HT-29 (cell line): ENCODE data around the gene ATG9B. TPM values are rescaled to one million over a fixed set of nuclear protein-coding genes. Genes with fewer than 3 reads are reported as not detected.
"Not testable (repeated sequence)": the region's sequence is repeated elsewhere in the genome, so short reads cannot be mapped to it uniquely, and the experiment has no call there.

Experiments used
- DNase-seq: peaks from one replicate; pipeline ENCODE4 v3.0.0-alpha.2; 2015; ENCODE audit warnings: low spot score
- total RNA-seq: library from RNA; depleted of rRNA; stranded (reverse); fragments of >200 nt; shearing (Covaris generic); gene quantifications from 2 replicates; pipeline ENCODE4 v1.2.3, GENCODE V29; 2014

Gene ATG9B
- total RNA-seq, 1 experiment from 2014 or later: 1.0 TPM

DNA sequence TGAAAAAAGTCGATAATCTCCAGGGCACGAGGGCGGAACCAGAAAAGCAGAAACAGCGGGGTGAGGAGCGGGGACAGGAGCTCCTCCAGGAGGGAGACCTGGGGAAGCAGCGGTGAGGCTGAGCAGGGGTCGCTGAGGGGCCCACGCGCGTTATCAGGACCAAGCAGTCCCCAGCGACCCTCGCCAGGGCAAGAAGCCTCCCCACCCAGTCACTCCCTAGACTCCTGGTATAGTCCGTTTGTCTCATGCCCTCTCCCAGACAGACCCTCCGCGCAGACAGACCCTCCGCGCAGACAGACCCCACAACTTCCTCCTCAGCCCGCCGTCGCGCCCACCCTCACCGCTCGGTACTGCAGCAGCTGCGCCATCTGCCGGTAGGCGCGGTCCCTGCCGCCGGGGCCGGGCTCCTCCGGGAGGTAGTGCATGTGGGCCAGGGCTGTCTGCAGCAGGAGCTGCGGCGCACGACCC lies 6.3 kb downstream of the ATG9B start:
- peak; percentile 63 for DNase-seq

DNA sequence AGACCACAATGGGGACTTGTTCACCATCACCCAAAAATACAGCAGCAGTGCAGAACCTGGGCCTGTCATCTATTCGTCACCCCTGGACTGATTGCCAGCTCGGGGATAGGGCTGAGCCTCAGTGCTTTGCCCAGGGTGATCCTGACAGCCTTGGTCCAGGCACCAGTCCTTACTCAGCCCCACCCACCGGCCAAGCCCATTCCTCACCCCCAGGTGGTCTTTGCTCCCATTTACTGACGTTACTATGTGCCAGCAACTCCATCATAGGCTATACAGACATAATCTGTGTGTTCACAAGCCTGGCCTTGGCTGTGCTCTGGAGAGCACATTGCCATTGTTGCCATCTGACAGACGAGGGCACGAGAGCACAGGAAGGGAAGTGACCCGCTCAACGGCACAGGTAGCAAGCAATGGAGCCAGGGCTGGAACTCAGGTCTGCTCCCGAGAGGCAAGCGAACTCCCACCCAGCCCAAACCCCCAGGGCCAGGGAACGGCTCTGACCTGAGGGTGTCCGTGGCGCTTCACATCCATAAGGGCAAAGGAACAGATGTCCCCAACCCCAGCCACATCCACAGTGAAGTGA lies 6.8 kb downstream of the ATG9B start:
- DNase-seq: peak; percentile 48

DNA sequence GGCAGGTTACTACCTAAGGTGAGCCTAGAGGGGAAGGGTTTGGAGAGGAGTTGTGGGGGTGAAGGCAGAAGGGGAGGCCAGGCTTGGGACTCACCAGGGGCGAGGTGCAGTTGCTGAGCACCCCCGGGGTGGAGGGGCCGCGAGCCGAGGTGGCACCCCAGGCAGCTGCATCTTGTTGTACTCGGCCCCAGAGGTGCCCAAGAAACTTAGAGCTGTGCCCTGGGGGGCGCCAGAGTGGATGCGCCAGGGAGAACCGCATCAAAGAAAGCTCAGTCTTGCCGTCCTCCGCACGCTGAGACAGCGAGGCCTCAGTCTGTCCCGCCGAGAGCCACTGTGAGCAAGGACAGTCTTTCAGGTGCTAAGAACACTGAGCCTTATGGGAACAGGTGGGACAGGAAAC lies 7.4 kb downstream of the ATG9B start:
- DNase-seq: no peak

DNA sequence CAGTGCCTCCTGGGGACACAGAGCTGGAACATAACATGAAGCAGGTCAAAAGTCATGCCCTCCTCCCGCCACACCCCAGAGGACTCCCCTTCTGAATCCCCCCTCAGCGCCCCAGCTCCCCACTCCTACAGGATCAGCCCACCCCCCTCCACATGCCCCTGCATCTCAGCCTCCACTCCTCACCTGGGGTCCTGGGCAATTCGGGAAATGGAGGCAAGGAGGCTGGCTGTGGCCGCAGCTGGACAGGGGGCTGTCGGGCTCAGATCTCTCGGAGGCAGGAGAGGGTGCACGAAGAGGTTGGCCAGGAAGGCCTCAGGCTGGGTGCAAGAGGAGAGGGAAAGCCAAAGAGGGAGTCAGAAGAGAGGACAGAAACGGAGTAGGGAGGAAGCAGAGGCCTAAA lies 7.8 kb downstream of the ATG9B start:
- DNase-seq: no peak

DNA sequence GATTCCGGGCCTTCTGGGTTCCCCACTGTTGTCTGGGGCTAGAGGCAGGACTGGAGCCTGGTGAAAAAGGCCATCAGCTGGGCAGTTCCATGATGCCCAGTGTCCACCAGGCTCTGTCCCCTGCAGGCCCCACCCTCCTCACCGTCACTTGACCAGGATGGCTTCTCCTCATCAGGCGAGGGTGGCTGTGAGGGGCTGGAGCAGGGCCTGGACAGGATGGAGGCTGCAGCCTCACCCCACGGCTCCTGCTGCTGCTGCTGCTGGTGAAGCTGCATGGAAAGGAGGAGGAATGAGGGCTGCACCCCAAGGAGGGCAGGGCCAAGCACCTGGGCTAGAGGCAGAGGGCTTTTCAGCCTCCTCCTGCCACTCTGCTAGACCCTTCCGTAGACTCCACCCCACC lies 8.3 kb downstream of the ATG9B start:
- DNase-seq: peak; percentile 2

DNA sequence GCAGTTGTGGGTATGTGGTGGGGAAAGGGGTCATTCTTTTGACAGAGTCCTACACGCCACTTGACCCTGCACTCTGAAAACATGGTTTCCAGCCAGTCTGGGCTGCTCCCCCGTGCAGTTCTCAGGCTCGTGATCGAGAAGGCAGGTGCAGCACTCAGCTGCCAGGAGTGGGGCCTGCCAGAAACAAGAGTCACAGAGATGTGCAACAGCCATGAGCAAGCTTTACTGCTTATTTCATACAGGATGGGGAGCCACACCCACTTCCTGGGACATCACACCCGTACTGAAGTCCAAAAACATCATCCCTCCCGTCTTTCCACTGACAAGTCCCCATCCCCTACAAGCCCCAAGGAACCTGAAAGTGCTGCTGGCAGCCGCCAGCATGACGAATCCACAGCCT lies 9.3 kb downstream of the ATG9B start:
- DNase-seq: no peak

DNA sequence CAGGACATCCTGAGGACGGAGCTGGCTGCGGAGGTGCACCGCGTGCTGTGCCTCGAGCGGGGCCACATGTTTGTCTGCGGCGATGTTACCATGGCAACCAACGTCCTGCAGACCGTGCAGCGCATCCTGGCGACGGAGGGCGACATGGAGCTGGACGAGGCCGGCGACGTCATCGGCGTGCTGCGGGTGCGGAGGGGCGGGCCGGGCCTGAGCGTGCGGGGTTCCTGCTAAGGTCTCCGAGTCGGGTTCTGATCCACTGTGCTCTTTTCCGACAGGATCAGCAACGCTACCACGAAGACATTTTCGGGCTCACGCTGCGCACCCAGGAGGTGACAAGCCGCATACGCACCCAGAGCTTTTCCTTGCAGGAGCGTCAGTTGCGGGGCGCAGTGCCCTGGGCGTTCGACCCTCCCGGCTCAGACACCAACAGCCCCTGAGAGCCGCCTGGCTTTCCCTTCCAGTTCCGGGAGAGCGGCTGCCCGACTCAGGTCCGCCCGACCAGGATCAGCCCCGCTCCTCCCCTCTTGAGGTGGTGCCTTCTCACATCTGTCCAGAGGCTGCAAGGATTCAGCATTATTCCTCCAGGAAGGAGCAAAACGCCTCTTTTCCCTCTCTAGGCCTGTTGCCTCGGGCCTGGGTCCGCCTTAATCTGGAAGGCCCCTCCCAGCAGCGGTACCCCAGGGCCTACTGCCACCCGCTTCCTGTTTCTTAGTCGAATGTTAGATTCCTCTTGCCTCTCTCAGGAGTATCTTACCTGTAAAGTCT lies 10.4 kb downstream of the ATG9B start:
- DNase-seq: no peak

DNA sequence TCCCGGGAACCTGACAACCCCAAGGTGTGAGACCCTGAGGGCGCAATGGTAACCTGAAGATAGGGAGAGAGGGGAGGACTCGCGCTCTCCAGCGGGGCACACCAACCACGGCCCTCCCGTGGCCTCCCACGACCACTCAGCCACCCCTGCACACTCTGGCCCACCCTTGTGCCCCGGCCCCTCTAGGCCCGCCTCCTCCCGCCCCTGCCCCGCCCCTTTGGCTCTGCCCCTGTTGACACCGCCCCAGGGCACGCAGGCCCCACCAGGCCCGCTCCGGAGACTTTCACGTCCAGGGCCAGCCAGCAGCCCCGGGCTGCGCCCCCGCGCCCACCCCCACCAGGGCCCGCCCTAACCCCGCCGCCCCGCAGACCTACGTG lies 10.9 kb downstream of the ATG9B start:
- no peak for DNase-seq

DNA sequence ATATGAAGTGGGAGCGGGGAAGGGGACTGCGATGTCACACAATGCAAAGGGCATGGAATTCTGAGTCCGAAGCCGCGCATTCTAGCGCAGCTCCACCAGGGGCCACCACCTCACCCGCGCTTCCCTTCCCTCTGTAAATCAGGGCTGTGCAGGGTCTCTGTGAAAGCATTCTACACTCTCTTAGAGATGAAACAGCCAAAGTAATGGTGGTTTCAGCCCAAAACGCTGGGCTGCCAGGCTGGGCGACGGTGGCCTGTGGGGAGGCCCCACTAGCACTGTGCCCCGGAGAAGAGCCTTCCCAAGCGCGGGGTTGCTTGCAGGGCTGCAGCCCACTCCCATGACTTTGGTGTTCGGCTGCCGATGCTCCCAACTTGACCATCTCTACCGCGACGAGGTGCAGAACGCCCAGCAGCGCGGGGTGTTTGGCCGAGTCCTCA lies 11.4 kb downstream of the ATG9B start:
- peak; percentile 42 for DNase-seq

DNA sequence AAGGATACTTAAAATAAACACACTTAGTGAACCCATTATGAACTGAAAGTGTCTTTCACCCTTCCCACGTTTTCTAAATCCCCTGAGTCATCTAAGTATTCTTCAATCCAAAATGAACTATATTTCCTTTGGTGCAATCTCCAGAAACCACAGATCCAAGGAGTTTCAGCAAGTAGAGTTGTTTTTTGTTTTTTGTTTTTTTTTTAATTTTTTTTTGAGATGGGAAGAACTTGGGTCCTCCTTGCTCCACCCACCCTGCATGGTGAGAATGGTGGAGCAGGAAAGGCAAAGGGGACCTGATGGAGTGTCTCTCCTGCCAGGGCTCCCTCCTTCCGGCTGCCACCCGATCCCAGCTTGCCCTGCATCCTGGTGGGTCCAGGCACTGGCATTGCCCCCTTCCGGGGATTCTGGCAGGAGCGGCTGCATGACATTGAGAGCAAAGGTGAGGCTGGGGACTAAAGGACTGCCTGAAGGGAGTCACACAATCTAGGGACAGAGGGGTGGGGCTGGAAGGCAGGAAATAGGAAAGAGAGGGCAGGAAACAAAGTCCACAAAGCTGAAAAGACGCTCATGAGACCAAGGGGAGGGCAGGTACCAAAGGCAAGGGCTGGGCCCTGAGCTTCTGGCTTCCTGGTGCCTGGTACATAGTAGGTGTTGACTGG lies 12.1 kb downstream of the ATG9B start:
- DNase-seq: peak; percentile 80

DNA sequence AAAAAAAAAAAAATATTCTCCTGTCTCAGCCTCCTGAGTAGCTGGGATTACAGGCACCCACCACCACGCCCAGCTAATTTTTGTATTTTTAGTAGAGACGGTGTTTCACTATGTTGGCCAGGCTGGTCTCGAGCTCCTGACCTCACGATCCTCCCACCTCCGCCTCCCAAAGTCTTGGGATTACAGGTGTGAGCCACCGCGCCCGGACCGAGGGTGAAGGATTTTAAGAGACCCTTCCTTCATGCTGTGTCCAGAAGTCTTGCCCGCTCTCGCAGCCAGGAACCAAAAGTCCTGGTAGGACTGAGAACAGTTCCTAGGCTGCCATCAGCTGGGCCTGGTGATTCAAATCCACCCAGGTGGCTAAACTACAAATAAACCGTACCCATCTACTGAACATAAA lies 12.7 kb downstream of the ATG9B start:
- DNase-seq: not testable (repeated sequence)

DNA sequence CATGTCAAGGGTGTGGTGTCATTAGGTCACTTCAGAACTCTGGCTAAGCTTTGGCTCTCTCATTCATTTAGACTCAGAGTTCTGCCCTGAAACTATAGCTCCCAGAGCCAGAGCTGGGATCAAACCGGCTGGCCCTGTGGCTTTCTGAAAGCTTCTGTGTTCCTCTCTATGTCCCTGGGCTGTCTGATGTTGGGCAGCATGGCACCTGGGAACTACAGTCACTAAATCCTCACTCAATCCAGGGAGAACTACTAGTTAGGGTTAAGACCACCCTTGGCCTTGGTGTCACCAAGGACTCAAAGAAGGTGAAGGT lies 13.2 kb downstream of the ATG9B start:
- DNase-seq: no peak

DNA sequence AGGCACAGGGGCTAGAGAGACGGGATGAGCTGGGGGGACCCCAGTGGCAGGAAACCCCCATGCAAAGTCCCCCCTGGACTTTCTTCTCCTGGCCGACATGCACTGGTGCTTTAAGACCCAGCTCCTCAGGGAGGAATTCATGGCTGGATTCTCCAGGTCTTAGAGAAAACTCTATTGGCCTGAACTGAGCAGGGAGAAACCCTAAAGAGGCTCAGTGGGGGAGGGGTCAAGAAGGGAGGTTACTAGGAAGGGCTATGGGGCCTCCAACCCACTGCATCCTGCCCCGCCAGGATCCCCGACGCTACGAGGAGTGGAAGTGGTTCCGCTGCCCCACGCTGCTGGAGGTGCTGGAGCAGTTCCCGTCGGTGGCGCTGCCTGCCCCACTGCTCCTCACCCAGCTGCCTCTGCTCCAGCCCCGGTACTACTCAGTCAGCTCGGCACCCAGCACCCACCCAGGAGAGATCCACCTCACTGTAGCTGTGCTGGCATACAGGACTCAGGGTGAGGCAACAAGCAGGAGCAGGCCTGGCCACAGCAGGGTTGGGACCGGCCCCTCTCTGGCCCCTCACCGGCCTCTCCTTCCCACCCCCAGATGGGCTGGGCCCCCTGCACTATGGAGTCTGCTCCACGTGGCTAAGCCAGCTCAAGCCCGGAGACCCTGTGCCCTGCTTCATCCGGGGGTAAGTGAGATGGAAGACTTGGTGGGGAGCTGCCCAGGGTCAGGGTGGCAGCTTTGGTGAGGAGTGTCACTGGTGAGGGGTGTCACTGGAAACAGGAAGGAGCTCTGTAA lies 13.8 kb downstream of the ATG9B start:
- DNase-seq: peak; percentile 36

DNA sequence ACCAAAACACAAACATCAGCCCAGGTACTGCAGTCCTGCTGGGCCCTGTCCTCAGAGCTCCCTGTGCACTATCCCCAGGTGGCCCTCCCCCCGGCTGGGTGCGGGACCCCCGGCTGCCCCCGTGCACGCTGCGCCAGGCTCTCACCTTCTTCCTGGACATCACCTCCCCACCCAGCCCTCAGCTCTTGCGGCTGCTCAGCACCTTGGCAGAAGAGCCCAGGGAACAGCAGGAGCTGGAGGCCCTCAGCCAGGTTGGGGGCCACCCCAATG lies 14.3 kb downstream of the ATG9B start:
- DNase-seq: no peak

DNA sequence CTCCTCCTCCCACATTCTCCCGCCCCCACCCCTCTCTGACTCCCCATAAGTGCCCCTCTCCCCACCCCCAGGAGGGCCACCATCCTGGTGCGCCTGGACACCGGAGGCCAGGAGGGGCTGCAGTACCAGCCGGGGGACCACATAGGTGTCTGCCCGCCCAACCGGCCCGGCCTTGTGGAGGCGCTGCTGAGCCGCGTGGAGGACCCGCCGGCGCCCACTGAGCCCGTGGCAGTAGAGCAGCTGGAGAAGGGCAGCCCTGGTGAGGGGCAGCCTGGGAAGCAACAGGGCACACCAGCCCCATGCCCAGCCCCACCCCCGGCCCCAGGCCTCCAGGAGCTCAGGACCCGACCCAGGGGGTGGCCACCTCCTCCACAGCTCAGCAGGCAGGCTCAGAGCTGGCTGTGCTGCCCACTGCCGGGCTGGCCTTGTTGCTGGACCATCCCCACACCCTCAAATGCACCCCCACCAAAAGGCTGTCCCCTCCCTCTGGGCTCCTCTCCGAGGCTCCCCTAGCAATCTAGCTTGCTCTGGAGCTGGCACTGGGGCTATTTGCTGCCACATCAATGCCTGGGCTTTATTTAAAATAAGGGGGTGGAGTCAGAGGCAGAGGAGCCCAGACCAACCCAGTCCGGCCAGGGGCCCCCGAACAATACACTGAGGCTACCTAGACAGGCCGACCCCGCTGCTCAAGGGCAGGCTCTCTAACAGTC lies 14.8 kb downstream of the ATG9B start:
- peak; percentile 2 for DNase-seq

DNA sequence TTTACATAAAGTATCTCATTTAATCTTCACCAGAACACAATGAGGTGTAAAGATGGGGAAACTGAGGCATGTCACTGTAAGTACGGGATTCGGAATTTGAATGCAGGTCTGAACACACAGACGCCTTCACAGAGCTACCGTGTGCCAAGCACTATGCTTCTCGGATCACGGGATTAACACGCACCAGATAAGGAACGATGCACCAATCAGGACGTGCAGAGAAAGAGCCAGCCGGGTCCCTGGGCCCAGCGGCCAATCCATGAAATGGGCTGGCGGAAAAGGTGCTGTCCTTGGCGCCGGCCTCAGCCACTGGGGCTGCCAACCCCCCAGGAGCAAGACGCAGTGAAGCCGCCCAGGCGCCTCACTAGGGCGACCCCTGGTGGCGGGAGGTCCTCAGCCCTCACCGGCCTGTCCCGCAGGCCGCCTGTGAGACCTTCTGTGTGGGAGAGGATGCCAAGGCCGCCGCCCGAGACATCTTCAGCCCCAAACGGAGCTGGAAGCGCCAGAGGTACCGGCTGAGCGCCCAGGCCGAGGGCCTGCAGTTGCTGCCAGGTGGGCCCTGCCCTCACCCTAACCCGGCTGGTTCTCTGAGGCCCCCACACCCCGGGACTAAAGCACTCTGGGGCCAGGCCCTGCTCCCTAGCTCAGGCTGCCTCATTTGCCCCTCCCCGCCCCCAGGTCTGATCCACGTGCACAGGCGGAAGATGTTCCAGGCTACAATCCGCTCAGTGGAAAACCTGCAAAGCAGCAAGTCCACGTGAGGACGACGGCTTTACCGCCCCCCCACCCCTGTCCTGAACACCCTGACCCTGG lies 15.6 kb downstream of the ATG9B start:
- DNase-seq: peak; percentile 93

DNA sequence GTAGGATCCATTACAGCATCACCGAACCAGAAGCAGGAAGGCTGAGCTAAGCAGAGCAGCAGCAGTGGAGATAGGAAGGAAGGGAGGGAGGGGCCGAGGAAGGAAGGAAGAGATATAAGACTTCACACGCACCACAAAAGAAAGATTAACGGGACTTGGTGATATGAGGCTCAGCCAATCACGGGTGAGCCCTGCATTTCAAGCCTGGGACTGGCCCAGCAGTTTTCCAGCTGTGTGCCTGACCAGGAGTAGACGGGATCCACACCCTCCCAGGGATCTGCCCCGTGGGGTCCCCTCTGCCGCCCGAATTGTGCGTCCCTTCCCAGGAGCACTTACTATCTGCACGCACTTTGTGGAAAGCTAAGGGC lies 16.2 kb downstream of the ATG9B start:
- no peak for DNase-seq

DNA sequence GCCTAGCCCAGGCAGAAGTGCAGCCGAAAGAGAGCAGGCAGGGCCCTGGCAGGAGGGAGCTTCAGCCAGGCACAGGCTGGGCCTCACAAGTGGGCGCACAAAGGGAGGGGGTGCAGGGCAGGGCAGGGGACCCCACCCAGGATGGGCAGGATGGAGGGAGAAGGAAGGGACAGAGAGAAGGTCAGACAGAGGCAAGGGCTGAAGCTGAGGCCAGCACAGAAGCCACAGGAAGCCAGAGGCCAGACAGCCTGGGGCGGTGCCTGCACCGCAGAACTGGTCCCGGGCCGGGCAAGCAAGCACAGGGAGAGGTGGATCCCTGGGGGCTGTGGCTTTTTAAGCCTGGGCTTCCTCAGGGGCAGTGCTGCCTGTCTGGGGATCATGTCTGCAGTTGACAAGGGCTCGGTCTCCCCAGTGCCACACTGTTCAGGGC lies 16.8 kb downstream of the ATG9B start:
- DNase-seq: no peak

DNA sequence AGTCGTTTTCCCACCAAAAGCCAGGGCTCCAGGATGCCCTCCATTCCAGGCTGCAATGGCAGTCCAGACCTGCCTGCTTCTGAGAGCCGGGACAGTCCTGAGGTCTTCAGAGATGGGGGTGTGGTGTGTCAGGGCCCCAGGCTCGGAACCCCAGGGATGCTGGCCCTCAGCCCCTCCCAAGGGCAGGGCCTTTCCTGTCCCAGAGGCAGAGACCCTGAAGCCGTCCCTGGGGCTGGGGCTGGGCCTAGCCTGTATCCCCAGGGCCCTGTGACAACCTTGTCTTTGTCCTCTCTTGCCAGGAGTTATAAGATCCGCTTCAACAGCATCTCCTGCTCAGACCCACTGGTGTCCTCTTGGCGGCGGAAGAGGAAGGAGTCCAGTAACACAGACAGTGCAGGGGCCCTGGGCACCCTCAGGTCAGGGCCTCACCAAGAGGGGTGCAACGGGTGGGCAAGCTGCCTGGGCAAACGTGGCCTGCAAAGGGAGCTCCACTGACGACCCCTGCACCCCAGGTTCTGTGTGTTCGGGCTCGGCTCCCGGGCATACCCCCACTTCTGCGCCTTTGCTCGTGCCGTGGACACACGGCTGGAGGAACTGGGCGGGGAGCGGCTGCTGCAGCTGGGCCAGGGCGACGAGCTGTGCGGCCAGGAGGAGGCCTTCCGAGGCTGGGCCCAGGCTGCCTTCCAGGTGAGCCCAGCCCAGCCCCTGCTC lies 17.5 kb downstream of the ATG9B start:
- no peak for DNase-seq

DNA sequence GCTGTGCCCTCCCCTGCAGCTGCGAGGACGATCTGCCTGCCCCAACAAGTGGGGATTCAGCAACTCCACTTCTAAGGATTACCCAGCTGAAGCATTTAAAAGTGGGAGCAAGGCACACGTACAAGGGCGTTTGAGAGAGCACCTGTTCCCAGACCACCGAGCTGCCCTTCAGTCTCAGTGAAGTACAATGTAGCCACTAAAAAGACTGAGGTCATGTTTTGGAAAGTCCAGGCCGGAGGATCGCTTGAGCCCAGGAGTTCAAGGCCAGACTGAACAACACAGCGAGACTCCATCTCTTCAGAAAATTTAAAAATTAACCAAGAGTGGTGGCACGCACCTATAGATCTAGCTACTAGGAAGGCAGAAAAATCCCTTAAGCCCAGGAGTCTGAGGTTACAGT lies 18.7 kb downstream of the ATG9B start:
- no peak for DNase-seq
